Lower leg skin (tissue), 3 donors: ENCODE data around the gene SAP30L.

Experiments used
- POLR2A ChIP-seq, 2 donors: fragments of 450-650 bp; IDR thresholded peaks; one replicate each; pipeline ENCODE4 v1.6.1; 2016 to 2017; ENCODE audit warnings: antibody characterized with exemption in 2 of 2, mild to moderate bottlenecking in 1 of 2, moderate library complexity in 1 of 2
- TF ChIP-seq, protein P1 (sequence below), 3 donors: fragments of 450-650 bp; IDR thresholded peaks; one replicate each; pipeline ENCODE4 v1.5.1; 2016; ENCODE audit warnings: antibody characterized with exemption in 3 of 3, mild to moderate bottlenecking in 3 of 3, moderate library complexity in 2 of 3

DNA sequence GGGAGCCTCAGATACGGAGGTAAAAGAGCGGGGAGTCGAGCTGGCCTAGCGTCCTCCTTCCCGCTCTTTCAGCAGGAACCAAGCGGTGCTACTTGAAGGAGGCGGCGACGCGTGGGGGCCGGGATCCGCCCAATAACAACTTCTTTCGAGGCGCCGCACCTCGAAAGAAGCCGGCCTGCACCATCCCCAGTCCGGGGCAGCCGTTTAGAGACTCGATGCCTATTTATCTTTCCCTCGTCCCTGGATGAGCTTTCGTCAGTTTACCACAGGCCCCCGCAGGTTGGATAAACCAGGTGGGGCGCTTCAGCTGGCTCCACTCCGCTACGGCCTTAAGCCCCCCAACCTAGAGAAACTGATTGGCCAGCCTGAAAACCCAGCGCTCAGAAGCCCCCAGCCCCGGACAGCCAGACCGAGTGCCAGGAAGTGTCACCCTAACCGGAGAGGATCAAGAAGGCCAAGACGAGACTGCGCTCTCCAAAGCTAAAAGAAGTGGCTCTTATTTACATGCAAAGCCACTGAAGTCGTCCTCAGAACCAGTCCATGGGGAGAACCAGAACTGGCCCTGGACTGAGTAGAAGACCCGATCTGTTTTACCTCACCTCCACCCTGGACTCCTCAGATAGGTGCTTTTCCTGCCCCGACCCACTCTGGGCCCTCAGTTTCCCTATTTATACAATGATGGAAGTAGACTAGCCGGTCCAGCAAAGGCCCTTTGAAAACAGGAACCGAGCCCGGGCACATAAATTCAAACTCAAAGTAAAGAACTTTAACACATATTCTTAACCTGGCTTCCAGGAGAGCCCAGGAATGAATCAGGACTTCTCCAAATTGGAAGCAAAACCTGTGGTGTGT lies 30.8 kb downstream of the SAP30L start:
- TF ChIP-seq, protein P1, sequence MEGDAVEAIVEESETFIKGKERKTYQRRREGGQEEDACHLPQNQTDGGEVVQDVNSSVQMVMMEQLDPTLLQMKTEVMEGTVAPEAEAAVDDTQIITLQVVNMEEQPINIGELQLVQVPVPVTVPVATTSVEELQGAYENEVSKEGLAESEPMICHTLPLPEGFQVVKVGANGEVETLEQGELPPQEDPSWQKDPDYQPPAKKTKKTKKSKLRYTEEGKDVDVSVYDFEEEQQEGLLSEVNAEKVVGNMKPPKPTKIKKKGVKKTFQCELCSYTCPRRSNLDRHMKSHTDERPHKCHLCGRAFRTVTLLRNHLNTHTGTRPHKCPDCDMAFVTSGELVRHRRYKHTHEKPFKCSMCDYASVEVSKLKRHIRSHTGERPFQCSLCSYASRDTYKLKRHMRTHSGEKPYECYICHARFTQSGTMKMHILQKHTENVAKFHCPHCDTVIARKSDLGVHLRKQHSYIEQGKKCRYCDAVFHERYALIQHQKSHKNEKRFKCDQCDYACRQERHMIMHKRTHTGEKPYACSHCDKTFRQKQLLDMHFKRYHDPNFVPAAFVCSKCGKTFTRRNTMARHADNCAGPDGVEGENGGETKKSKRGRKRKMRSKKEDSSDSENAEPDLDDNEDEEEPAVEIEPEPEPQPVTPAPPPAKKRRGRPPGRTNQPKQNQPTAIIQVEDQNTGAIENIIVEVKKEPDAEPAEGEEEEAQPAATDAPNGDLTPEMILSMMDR (IDR thresholded peaks at IDR 0.05): no peak
- TF ChIP-seq POLR2A (IDR thresholded peaks at IDR 0.05): no peak
